ENCODE measurements around the gene OGG1. TPM values are rescaled to one million over a fixed set of nuclear protein-coding genes. Genes with fewer than 3 reads are reported as not detected.

OGG1 gene
- total and polyA plus RNA-seq, 9 of the 15 experiments (the other 6 are each of a cell fraction or from before 2014, with no cell fraction given) = 6.6 to 33.0 (median 24.4) TPM

- TF ChIP-seq E4F1 (CRISPR knock-in tag; IDR thresholded peaks at IDR 0.05; ENCODE audit: borderline replicate concordance) (no peak), NBN (IDR thresholded peaks at IDR 0.05; ENCODE audit: low read depth) (peak; percentile 34; the same call in 1 of the 2 replicates), SMARCC2 (IDR thresholded peaks at IDR 0.05; ENCODE audit: low read depth) (no peak), SMAD2 (IDR thresholded peaks at IDR 0.05; ENCODE audit: low read depth, low read length) (no peak), ZNF518B (CRISPR knock-in tag; IDR thresholded peaks at IDR 0.05) (no peak), MTF1 (CRISPR knock-in tag; IDR thresholded peaks at IDR 0.05; ENCODE audit: borderline replicate concordance) (no peak), THRB (CRISPR knock-in tag; conservative IDR thresholded peaks at IDR 0.05) (no peak; the same call in 1 of the 2 replicates), CHCHD3 (CRISPR knock-in tag; IDR thresholded peaks at IDR 0.05) (no peak), MED1 (CRISPR knock-in tag; IDR thresholded peaks at IDR 0.05; ENCODE audit: borderline replicate concordance) (no peak), FOXA3 (CRISPR knock-in tag; conservative IDR thresholded peaks at IDR 0.05 in 1 of 2, IDR thresholded peaks at IDR 0.05 in 1 of 2) (0 out of 4 replicates have a peak, but pooled peaks of 1 of the 2 experiments have one; percentile 24), ZBTB11 (CRISPR knock-in tag; IDR thresholded peaks at IDR 0.05) (peak in 2 of 3 experiments; percentile 22 to 80; a peak in 1 of 6 replicates)
- TF ChIP-seq, protein P1, sequence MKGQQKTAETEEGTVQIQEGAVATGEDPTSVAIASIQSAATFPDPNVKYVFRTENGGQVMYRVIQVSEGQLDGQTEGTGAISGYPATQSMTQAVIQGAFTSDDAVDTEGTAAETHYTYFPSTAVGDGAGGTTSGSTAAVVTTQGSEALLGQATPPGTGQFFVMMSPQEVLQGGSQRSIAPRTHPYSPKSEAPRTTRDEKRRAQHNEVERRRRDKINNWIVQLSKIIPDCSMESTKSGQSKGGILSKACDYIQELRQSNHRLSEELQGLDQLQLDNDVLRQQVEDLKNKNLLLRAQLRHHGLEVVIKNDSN (CRISPR knock-in tag; IDR thresholded peaks at IDR 0.05) = no peak
Measured at GRCh38 chr3:9792405-9793160, 42.8 kb downstream of the OGG1 start, which contains the start of the genes ARPC4 and TADA3 (continued).
